RCC 7860 (cell line): ENCODE measurements around the gene SST.

ENCODE experiments used
- DNase-seq: peaks from one replicate; pipeline ENCODE4 v3.0.0-alpha.2; 2015; ENCODE audit warnings: low spot score
- FAIRE-seq: peaks from 2 replicates; lab custom pipeline; 2012; peaks lifted over from hg19 to GRCh38; lab: Jason Lieb, UNC

The SST gene

DNA sequence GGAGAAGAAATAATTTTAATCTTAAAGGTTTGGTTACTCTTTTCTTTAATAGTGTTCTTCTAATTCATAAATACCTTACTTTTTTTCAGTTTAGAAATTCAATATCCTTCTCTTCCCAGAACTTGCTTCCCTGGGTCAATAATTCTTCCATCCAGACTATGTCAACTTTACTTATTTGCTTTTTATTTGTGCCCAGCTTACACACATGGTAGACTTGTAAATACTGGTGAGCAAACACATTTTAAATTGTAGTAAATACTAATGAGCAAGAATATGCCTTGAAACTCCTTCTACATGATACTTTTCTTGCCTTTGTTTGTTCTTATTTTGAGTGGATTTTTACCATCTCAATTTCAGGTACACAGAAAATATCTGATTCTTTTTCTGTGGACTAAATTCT is 33.7 kb downstream of the SST start:
- no peak for FAIRE-seq

DNA sequence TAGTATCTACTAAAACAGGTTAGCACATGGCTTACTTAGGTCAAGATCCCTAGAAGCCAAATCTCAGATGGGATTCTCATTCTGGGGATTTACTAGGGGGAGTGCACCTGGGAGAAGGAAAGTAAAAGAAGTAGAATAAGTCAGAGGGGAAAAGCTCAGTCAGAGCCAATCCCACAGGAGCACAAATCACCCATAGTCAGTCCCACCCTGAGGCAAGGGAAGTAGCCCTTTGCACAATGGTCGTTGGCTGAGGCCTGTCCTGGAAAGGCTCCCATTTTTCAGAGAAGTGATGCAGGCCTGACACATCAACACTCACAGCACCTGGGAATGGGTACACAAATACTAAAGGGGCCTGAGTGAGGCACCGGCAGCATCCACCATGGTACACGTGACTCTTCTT is 39.8 kb downstream of the SST start:
- FAIRE-seq (no peak), DNase-seq (no peak)

More for the DNA sequence above, 33.7 kb downstream of the SST start:
- no peak for DNase-seq

DNA sequence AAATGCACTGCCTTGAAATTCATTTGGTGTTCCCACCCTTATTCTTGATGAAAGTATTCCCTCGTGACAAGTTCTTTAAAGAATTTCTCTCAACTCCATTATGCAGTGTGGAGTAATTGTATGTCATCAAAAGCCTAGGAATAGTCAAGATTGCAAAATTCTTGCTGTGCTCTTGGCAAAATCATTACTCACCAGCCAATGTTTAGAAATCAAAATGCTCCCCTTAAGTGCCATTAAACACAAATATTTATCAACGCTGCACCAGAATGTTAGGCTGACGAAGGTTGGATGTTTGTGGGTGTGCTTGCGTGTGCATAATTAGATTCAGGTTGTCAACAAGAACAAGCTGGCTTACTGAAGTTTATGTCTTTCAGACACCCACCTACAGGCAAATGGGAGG is 40.5 kb downstream of the SST start:
- DNase-seq (no peak), FAIRE-seq (no peak)

DNA sequence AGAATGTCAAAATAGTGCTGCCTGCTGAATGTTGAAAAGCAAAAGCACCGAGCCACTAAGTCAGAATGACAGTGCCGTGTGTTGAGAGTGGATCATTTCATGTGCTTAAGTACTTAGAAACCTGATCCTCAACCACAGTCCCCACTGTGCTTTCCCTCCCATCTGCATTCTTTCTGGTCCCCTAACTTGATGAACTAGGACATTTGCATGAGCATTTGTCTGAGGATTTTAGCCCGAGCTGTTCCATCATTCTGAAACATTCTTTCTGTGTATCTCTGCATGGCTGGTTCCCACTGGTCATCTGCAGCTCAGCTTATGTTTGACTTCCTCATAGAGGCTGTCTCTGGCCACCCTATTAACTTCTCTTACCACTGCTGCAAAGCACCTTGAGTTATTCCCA is 42.0 kb downstream of the SST start:
- DNase-seq (no peak), FAIRE-seq (no peak)

DNA sequence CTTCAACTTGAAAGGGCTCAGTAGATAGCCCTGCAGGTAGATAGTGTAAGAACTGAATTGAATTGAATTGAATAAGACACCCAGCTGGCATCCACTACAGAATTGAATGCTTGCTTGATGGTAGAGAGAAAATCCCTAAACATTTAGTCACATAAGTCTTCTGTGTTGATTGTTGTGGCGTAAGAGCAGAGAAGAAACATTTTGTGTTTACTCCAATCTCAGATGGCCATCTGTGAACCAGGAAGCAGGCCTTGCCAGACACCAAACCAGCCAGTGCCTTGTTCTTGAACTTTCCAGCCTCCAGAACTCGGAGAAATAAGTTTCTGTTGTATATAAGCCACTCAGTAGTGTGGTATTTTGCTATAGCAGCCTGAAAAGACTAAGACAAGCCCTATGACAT is 43.6 kb downstream of the SST start:
- DNase-seq (no peak), FAIRE-seq (no peak)

DNA sequence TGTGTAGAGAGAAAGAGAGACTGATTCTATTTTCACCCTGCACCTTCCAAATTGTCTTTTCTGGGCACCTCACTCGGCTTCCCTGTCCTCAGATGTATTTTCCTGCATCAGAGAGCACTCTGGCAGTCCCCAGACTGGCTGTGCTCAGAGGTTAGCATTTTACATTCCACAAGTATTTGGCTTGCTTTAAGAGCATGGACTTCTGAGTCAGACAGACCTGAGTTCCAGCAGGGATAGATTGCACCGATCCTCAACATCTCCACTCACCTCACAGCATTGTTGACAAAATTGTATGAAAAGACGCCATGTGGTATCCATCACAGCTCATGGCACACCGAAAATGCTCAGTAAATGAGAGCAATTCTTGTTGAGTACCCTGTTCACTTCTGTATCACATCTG is 45.6 kb downstream of the SST start:
- DNase-seq, result no peak
- FAIRE-seq, result no peak

DNA sequence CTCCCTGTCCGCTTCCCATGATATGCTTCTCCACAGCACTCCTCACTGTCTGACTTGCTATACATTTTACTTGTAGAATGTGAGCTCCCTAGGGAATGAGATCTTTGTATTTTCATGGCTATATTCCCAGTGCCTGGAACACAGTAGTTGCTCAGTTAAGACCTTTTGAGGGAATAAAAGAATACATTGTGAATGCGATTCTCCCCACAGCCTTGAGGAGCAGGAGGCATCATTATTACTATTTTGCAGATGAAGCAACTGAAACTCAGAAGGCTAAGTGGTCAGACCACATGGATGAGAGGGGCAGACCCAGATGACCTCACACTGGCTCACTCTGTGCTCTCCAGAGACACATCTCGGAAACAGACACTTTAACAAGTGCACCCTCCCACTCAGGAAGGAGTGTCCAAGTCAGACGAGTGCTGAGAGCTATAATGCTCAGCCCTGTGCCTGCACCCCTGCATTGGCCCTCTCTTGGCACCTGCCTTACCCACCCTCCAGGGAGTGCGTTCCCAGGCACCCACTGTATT is 46.8 kb downstream of the SST start:
- DNase-seq, result no peak
- no peak for FAIRE-seq

DNA sequence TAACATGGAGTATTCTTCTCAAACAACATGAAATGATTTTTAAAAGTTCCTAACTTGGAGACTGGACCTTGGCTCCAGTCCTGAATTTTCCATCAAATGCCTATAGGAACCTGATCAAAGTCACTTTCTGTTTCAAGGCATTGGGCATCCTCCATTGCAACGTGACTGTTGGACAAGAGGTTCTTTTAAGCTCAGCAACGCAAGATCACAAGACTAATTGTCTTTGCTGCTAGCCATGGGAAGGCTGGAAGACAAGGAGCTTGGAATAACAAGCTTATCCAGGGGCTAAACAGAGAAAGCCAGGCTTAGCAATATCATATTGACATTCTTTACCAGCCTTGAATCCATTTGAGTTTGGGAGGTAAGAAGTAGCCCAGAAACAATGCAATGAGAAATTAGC is 48.3 kb downstream of the SST start:
- FAIRE-seq, result no peak
- no peak for DNase-seq

DNA sequence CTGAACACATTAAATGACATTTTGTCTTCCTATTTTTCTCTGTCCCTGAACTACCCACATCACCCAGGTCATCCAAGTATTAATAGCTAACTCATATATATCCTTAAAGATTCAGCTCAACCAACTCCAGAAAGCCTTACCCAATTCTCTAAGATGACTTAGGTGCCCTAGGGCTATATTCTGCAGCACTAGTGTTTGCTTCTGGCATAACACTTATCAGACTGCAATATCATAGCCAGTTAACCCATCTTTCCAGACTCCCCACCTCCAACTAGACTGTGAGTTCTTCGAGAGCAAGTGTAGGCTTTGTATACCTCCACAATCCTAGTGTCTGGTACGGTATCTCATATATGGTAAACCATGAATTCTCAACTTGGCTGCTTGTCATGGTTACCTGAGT is 50.7 kb downstream of the SST start:
- FAIRE-seq (no peak), DNase-seq (no peak)
